Peyer's patch (tissue), 4 donors: ENCODE results near the gene CCDC90B. TPM values are rescaled to one million over a fixed set of nuclear protein-coding genes. Genes with fewer than 3 reads are reported as not detected.

Experiments used
- DNase-seq, 3 donors: peaks; one replicate each; pipeline ENCODE4 v3.0.0-alpha.2; 2017 to 2019
- H3K27ac ChIP-seq, 4 donors: fragments of 200-600 bp; sonication (generic); one replicate each; pipeline ENCODE4 v1.5.1; 2016 to 2019
- H3K27me3 ChIP-seq, 2 donors: fragments of 200-600 bp; sonication (generic); one replicate each; pipeline ENCODE4 v1.5.1; 2019
- H3K36me3 ChIP-seq, 3 donors: fragments of 200-600 bp; sonication (generic); one replicate each; pipeline ENCODE4 v1.5.1; 2016 to 2019
- H3K4me1 ChIP-seq, 4 donors: fragments of 200-600 bp; sonication (generic); one replicate each; pipeline ENCODE4 v1.5.1; 2016 to 2019
- H3K4me3 ChIP-seq, 4 donors: fragments of 200-600 bp; sonication (generic); 1 replicate in 3 of 4; 2 replicates in 1 of 4; pipeline ENCODE4 v1.5.1; 2016 to 2019; ENCODE audit warnings: mild to moderate bottlenecking in 1 of 4
- H3K9me3 ChIP-seq, 4 donors: fragments of 200-600 bp; sonication (generic); one replicate each; pipeline ENCODE4 v1.5.1; 2016 to 2019; ENCODE audit warnings: mild to moderate bottlenecking in 1 of 4
- CTCF ChIP-seq, 6 experiments: fragments of 450-650 bp in 4 of 6; fragments of 200-600 bp in 2 of 6; sonication (generic) in 1 of 6; IDR thresholded peaks; one replicate each; pipeline ENCODE4 v1.5.1; 2017 to 2019; ENCODE audit warnings: antibody characterized with exemption in 6 of 6, mild to moderate bottlenecking in 3 of 6, moderate library complexity in 1 of 6
- POLR2A ChIP-seq, 2 donors: fragments of 450-650 bp; IDR thresholded peaks; one replicate each; pipeline ENCODE4 v1.5.1; 2017; ENCODE audit warnings: antibody characterized with exemption in 2 of 2, mild to moderate bottlenecking in 2 of 2, moderate library complexity in 2 of 2
- total RNA-seq, 4 donors: library from RNA; depleted of rRNA; stranded (reverse); fragments of >200 nt; gene quantifications; one replicate each; pipeline ENCODE4 v1.1.0, GENCODE V29; 2016

Gene CCDC90B
- total RNA-seq, 4 donors from 2014 or later: 31.8 to 54.5 (median 34.0) TPM

- Histone ChIP-seq H3K36me3 (no peaks in the 10 kb centered on the region), H3K27me3 (no peaks in the 10 kb centered on the region), H3K4me3 (no peak overlapping the region), H3K4me1 (no peaks in the 10 kb centered on the region), H3K9me3 (no peaks in the 10 kb centered on the region), H3K27ac (no peak overlapping the region)
- DNase-seq: no peak
- TF ChIP-seq POLR2A (IDR thresholded peaks at IDR 0.05) (no peak), CTCF (IDR thresholded peaks at IDR 0.05) (no peak)
These were observed 13.5 kb upstream of the CCDC90B start for GRCh38 chr11:83299681-83300080.

GRCh38 chr11:83294208-83294607, 8.0 kb upstream of the CCDC90B start:
- TF ChIP-seq POLR2A (IDR thresholded peaks at IDR 0.05) (no peak), CTCF (IDR thresholded peaks at IDR 0.05) (no peak)
- no peaks in the 10 kb centered on the region for H3K36me3 ChIP-seq
- H3K9me3 ChIP-seq: no peaks in the 10 kb centered on the region
- H3K4me1 ChIP-seq: no peaks in the 10 kb centered on the region
- no peak for DNase-seq
- H3K27me3 ChIP-seq: no peaks in the 10 kb centered on the region
- H3K27ac ChIP-seq: no peak overlapping the region
- H3K4me3 ChIP-seq: no peak overlapping the region

GRCh38 chr11:83293457-83293774, 7.2 kb upstream of the CCDC90B start:
- Histone ChIP-seq H3K9me3 (no peaks in the 10 kb centered on the region), H3K4me3 (no peak overlapping the region), H3K4me1 (no peaks in the 10 kb centered on the region), H3K27ac (no peak overlapping the region), H3K27me3 (no peaks in the 10 kb centered on the region), H3K36me3 (no peaks in the 10 kb centered on the region)
- no peak for DNase-seq
- TF ChIP-seq CTCF (IDR thresholded peaks at IDR 0.05) (no peak), POLR2A (IDR thresholded peaks at IDR 0.05) (no peak)

GRCh38 chr11:83292709-83293456, 6.7 kb upstream of the CCDC90B start:
- no peaks in the 10 kb centered on the region for H3K36me3 ChIP-seq
- no peaks in the 10 kb centered on the region for H3K9me3 ChIP-seq
- no peak overlapping the region for H3K4me3 ChIP-seq
- H3K27ac ChIP-seq: no peak overlapping the region
- no peaks in the 10 kb centered on the region for H3K4me1 ChIP-seq
- TF ChIP-seq CTCF (IDR thresholded peaks at IDR 0.05): peak in 5 of 6 experiments; percentile 58 to 70 (median 65)
- TF ChIP-seq POLR2A (IDR thresholded peaks at IDR 0.05): no peak
- H3K27me3 ChIP-seq: no peaks in the 10 kb centered on the region
- no peak for DNase-seq

- DNase-seq: peak in 2 of 3 donors; percentile 25 to 52
- TF ChIP-seq POLR2A (IDR thresholded peaks at IDR 0.05) (no peak), CTCF (IDR thresholded peaks at IDR 0.05) (no peak)
- no peaks in the 10 kb centered on the region for H3K27me3 ChIP-seq
- no peaks in the 10 kb centered on the region for H3K36me3 ChIP-seq
- H3K4me3 ChIP-seq: no peak overlapping the region
- H3K9me3 ChIP-seq: no peaks in the 10 kb centered on the region
- H3K27ac ChIP-seq: no peak overlapping the region
- peaks cover 0 to 16% (median 2%) of the 10 kb centered on the region in 4 donors for H3K4me1 ChIP-seq
These were observed 1.5 kb upstream of the CCDC90B start for GRCh38 chr11:83287631-83288030.
